ENCODE data around the gene KICS2. TPM values are rescaled to one million over a fixed set of nuclear protein-coding genes. Genes with fewer than 3 reads are reported as not detected.
"Not testable (repeated sequence)": the region's sequence is repeated elsewhere in the genome, so short reads cannot be mapped to it uniquely, and the experiment has no call there.

KICS2 gene
- polyA plus RNA-seq, 3 donors: 3.0 to 4.3 (median 3.3) TPM

DNA sequence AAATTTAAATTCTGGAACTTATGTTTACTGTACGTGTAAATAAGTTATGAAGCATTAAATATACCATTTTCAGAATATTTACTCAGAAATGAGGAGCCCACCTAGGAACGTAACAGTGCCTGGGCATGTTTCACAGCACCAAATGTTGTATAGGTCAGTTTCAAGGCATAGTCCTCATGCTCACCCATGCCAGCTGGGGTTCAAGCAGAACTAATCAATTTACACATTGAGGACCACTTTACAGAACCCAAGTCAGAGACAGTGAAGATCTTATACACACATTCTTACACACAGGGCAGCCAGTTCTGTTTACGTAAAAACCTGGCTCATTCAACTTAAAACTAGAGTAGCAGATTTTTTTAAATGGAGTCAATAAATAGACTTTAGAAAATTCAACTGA lies 2.0 kb downstream of the KICS2 start:
- no peak overlapping the region for H3K27ac ChIP-seq (ENCODE audit: low read depth, low read length)
- 93 to 99% (median 93%) methylated on average over 3 of the region's 3 CpGs for WGBS, 3 donors

DNA sequence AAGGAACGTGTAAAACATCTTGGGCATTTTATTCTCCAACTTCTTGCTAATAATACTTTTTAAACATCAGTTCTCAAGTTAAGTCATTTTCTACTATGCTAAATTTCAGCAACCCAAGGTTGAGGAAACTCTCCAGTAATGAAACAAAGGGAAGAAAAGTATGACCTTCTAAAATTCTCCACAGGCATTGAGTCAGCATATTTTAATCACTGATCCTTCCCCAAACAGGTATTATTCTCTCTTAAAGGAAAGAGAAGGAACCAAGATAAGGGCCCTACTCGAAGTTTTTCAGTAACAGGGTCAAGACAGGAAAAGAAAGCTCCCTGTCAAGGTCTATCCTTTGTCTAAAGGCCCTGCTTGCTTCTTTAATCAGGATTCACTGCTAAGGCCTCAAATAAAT lies 3.0 kb downstream of the KICS2 start:
- H3K27ac ChIP-seq (ENCODE audit: low read depth, low read length): no peak overlapping the region
- 33 to 42% (median 39%) methylated on average over 2 of the region's 2 CpGs for WGBS, 3 donors

DNA sequence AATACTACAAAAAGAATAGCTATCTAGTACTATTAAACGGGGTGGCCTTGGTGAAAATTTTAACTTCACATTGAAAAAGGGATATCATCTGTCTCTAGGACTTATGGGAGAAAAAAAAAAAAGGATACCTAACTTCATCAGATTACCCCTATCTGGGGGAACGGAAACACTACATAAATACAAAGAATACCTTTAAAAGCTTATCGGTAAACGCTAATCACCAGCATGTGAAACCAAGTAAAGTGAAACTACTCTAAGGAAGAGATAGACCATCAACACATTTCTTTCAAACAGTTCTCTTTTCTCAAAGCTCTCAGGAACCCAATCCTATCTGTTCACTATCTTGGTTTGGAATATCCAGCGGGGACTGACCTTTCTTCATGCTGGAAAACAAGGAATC lies 3.5 kb downstream of the KICS2 start:
- WGBS, 3 donors: 63 to 71% (median 68%) methylated on average over 5 of the region's 5 CpGs
- H3K27ac ChIP-seq (ENCODE audit: low read depth, low read length): no peak overlapping the region

DNA sequence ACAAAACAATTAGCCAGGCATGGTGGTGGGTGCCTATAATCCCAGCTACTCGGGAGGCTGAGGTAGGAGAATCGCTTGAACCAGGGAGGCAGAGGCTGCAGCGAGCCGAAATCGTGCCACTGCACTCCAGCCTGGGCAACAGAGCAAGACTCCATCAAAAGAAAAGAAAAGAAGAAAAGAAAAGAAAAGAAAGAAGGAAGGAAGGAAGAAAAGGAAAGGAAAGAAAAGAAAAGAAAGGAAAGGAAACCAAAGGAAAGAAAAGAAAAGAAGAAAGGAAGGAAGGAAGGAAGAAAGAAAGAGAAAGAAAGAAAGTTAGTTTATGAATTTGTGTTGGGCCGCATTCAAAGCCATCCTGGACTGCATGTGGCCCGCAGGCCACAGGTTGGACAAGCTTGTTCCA lies 4.5 kb downstream of the KICS2 start:
- not testable (repeated sequence) for H3K27ac ChIP-seq (ENCODE audit: low read depth, low read length)
- 96 to 99% (median 97%) methylated on average over 7 of the region's 7 CpGs for WGBS, 3 donors

DNA sequence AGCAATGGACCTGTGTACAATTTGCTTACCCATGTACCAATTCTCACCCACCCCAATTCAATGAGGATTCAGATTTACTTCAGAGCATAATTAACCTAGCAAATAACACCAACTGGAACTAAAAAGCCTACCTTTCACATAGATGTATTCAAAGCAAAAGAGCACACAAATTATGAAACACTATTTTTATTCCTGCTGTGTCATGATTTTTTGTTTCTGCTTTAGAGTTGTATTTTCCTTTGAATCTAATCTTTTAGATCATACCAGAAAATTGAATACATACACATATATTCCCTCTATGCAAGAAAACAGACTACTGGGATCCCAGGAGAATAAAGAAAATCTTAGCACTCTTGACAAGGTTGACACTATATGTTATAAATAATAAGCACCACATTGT lies 5.9 kb downstream of the KICS2 start:
- no peak overlapping the region for H3K27ac ChIP-seq (ENCODE audit: low read depth, low read length)

DNA sequence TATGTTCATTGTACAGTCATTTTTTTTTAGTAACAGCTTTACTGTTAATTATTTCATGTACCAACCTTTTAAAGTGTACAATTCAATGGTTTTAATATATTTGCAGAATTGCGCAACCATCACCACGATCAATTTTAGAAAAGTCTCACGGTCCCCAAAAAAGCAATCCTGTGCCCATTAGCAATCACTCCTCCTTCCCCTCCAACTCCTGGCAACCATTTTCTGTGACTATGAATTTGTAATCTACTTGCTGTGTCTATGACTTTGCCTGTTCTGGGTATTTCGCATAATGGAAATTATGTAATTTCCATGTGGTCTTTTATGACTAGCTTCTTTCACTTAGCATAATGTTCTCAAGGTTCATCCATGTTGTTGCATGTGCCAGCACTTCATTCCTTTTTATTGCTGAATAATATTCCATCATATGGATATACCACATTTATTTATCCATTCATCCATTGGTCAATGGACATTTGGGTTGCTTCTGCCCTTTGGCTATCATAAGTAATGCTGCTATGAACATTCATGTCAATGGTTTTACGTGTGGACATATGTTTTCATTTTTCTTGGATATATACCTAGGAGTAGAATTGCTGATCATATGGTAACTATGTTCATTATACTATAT lies 9.9 kb downstream of the KICS2 start:
- 69 to 74% (median 70%) methylated on average over 5 of the region's 5 CpGs for WGBS, 3 donors
- H3K27ac ChIP-seq (ENCODE audit: low read depth, low read length): no peak overlapping the region

DNA sequence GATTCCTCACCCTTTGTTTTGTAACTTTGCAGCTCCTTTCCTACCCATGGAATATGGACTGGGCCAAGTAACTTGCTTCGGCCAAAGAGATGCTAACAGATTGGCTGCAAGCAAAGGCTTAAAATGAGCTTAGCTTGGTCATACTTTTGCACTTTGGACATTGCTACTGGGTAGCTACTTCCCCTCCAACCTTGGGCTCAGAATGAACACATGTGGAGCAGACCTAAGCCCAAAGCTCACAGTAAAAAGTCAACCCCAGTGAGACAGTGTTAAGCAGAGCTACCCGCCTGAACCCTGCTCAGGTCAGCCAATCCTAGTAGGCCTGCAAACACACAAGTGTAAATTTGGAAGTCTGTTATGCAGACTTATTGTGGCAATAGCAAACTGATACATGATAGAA lies 14.6 kb downstream of the KICS2 start:
- no peak overlapping the region for H3K27ac ChIP-seq (ENCODE audit: low read depth, low read length)
- 97 to 98% (median 97%) methylated on average over 2 of the region's 2 CpGs for WGBS, 3 donors

DNA sequence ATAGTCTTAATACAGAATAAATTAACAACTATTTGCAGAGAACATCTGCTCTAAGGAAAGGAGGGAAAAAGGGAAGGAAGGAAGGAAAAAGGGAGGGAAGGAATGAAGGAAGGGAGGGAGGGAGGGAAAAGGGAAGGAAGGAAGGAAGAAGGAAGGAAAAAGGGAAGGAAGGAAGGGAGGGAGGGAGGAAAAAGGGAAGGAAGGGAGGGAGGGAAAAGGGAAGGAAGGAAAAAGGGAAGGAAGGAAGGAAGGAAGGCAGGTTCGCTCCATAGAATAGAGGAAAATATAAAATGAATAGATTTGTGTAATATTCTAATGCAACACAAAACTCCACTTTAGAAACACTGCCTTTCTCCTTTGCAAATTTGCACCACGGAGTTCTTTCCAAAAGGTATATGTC lies 16.6 kb downstream of the KICS2 start:
- H3K27ac ChIP-seq (ENCODE audit: low read depth, low read length): no peak overlapping the region
- 81 to 90% (median 86%) methylated on average over 2 of the region's 2 CpGs for WGBS, 3 donors

DNA sequence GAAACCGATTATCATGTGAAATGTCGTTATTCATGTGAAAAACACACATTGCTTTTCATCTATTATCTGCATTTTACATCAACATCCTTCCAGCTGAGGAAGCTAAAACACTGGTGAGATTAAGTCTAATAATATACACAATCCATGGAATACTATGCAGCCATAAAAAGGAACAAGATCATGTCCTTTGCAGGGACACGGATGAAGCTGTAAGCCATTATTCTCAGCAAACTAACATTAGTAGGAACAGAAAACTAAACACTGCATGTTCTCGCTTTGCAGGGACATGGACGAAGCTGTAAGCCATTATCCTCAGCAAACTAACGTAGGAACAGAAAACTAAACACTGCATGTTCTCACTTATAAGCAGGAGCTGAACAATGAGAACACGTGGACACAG lies 18.3 kb downstream of the KICS2 start:
- H3K27ac ChIP-seq (ENCODE audit: low read depth, low read length): no peak overlapping the region
- 58 to 69% (median 68%) methylated on average over 7 of the region's 7 CpGs for WGBS, 3 donors

DNA sequence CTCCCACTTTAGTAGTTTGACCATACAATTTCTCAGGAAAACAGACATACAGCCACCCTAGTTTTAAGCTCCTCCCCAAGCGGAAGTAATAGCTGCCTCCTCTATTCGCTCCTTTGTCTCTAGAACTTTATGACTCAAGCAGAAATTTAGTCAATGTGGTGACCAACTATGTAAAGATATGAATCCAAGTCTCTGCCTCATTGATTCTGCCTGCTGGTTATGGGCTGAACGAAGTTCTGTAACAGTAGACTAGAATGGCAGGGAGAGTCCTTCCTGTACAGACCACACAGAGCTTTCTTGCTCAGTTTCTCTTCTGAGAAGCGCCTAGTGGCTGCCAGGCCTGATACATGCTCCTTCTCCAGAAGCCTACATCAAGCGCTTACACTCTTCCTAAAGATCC lies 19.1 kb downstream of the KICS2 start:
- 94 to 97% (median 97%) methylated on average over 5 of the region's 5 CpGs for WGBS, 3 donors
- H3K27ac ChIP-seq (ENCODE audit: low read depth, low read length): no peak overlapping the region

DNA sequence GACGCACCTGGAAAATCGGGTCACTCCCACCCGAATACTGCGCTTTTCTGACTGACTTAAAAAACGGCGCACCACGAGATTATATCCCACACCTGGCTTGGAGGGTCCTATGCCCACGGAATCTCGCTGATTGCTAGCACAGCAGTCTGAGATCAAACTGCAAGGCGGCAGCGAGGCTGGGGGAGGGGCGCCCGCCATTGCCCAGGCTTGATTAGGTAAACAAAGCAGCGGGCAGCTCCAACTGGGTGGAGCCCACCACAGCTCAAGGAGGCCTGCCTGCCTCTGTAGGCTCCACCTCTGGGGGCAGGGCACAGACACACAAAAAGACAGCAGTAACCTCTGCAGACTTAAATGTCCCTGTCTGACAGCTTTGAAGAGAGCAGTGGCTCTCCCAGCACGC lies 26.3 kb downstream of the KICS2 start:
- not testable (repeated sequence) for H3K27ac ChIP-seq (ENCODE audit: low read depth, low read length)
- 50 to 96% (median 89%) methylated on average over 4 to 7 of the region's 15 CpGs for WGBS, 3 donors

DNA sequence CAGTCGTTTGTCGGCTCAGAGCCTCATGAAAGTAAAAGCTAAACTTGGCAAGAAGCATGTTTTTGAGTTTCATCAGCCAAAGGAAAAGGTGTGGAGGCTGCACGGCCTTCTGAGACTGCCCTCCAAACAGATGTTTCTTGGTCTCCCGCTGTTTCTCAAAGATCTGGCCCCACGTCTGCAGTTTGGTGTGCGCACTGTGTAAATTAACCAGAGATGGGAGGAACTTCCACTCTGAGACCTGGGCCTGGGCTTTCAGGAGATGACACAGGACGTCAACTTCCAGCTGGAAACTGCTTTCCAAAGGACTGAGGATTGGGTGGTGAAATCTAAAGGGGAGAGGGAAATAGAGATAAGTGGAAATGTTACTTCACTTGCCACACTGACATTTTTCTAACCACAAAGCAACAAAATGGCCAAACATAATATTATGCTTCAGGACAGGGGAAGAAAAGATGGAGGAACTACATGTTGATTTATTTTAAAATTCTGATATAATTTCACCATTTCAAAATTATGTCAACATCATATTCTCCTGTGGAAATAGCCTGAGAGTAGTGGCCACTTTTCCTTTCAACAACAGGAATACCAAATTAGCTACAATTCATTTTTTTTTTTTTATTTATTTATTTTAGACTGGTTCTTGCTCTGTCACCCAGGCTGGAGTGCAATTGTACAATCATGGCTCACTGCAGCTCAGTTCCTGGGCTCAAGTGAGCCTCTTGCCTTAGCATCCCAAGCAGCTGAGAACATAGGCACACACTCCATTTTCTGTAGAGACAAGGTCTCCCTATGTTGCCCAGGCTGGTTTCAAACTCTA lies 27.6 kb downstream of the KICS2 start:
- H3K27ac ChIP-seq (ENCODE audit: low read depth, low read length): no peak overlapping the region
- 79 to 89% (median 88%) methylated on average over 7 of the region's 7 CpGs for WGBS, 3 donors

DNA sequence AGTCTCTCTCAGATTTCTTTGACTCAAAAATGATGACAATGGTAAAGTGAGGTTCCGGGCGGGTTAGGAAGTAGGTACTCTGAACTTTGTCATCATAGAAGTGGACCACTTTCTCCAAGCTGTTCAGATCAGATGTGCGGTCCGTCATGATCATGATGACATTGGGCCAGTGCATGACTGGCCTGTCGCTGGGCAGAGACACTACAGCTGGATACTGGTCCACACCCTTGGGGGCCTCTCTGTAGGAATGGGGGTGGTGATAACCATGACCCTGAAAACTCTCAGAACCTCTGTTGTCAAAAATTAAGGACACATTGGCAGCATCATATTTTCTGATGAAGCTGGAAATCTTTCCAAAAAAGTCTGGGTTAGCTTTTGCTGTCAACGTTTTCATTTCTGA lies 28.2 kb downstream of the KICS2 start:
- 95 to 96% (median 95%) methylated on average over 6 of the region's 6 CpGs for WGBS, 3 donors
- H3K27ac ChIP-seq (ENCODE audit: low read depth, low read length): no peak overlapping the region

DNA sequence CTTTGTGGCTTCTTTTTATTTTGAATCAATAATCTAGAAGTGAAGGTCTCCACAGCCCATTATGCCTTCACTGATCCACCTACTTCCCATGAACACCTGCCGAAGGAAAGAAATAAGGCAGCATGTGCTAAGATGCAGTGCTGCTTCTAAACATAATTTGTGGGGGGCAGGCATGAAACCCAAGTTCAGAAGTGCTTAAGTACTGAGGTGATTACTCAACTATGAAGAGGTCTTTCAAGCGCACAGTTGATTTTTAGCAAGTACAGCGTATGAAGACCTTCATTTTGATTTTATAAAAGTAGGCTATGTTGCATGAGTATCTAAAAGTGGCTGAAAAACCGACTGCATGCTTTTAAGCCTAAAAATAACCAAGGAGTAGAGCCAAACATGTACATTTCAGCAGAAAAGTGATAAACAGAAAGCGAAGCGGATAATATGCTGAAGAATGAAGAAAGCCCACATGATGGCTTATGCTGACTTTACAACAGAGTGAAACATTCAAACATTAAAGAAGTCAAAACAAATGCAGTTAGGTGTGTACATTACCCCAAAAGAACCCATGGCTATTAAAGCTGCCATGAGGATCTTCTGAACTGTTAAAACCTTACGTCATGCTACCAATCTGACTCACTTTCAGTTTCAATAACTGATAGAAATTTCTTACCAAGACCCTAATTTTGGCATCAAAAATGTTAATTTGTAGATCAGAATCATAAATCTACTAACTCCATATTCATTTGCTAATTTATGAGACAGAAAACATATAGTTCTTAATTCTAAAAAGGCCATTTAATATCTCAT lies 29.3 kb downstream of the KICS2 start:
- no peak overlapping the region for H3K27ac ChIP-seq (ENCODE audit: low read depth, low read length)
- WGBS, 3 donors: 88 to 94% (median 90%) methylated on average over 7 of the region's 7 CpGs

DNA sequence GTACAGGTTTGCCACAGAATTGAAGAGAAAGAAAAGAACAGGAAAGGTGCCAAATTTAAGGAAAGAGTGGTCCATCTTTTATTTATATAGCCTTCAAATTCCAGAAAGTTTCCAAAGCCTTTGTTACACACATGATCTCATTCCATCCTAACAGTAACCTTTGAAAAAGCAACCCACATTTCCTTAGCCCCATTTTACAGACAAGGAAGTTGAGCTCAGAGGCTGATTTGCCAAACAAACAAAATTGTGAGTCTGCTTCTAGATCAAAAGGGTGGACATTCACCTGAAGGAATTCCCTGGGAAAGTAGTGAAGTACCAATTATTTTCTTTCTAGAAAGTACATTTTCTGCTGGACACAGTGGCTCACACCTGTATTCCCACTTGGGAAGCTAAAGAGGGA lies 32.0 kb downstream of the KICS2 start:
- H3K27ac ChIP-seq (ENCODE audit: low read depth, low read length): no peak overlapping the region

DNA sequence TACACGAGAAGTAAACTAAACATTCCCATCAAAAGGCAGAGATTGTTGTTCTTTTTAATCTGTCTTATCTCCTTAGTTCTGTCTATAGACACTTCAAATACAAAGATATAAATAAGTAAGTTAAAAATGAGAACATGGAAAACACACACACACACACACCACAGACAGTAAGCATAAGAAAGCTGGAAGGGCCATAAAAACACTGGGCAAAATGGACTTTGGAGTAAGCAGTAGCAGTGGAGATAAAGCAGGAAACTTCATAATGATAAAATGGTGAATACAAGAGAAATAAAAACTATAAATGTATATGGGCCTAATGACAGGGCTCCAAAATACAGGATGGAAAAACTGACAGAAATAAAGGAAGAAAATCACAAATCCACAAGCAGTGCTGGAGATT lies 32.6 kb downstream of the KICS2 start:
- H3K27ac ChIP-seq (ENCODE audit: low read depth, low read length): no peak overlapping the region
- WGBS, 3 donors: 51 to 92% (median 88%) methylated on average over 1 of the region's 1 CpG

DNA sequence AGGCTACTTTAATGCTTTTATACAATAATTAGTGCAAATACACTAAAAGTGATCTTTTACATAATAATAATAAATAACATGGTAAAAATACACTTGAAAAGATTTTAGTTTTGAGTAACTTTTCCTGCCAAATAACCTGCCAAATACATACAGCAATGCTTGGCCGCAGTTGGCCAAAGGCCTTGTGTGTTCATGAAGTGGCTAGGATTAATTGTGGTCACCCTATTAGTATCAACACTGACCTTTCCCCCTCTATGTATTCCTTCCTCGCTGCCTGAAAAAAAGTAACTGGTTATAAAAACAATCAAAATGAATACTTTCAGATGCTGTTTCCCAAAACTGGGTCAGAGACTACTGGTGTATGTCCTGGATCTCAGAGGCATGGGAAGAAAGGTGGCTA lies 34.3 kb downstream of the KICS2 start:
- H3K27ac ChIP-seq (ENCODE audit: low read depth, low read length): no peak overlapping the region
- 54 to 82% (median 75%) methylated on average over 2 of the region's 2 CpGs for WGBS, 3 donors

DNA sequence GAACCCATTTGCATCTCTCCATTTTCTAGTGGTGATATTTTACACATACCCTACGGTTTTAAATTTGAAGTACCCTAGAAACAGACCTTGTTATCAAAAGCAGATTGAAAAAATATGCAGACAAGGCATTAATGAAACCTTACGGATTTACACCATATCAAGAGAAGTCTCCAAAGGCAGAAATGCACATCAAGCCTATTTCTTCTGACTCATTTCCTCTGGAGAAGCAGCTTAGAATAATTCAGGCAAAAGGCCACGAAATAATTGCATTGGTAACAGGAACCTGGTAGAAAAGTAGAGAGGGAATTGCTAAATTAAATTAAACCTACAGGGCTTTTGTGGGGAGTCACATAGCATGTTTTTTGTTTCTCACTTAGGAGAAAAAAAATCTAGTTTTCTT lies 34.7 kb downstream of the KICS2 start:
- no peak overlapping the region for H3K27ac ChIP-seq (ENCODE audit: low read depth, low read length)
- 39 to 85% (median 42%) methylated on average over 3 of the region's 3 CpGs for WGBS, 3 donors

DNA sequence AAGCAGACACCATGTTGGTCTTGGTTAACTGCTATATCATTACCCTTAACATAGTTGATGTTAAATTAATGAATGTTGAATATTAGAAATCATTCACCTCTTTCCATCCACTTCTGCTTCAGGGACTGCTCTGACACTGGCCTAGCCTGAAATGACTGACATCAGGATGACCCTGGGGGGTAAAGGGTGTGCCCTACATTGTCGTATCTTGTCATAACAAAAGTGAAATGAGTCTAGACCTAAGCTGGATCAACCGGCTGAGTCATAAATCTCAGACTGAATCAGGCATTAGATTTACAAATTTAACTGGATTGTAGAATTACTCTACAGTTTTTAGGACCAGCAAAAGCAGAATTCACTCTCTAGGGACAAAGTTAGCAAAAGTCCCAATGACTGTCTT lies 35.3 kb downstream of the KICS2 start:
- 80 to 94% (median 81%) methylated on average over 2 of the region's 2 CpGs for WGBS, 3 donors
- H3K27ac ChIP-seq (ENCODE audit: low read depth, low read length): no peak overlapping the region

DNA sequence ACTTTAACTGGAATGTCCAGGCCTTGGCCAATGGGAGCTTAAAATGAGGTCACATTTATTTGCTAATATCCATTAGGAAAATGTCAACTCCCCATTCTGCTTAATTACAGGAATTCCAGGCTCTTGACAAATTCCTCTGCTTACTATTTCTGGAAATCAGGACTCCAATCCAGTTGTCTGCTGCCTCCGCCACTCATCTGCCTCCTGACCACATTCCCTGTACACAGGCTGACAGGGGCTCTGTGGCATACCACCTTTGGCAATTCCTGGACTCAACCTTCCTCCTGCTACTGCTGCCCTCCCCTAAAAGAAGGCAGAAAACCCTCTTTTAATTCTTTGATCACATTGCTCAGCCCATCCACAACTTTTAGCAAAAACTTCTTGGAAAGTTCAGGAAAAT lies 37.9 kb downstream of the KICS2 start:
- no peak overlapping the region for H3K27ac ChIP-seq (ENCODE audit: low read depth, low read length)
- 92 to 100% (median 95%) methylated on average over 1 of the region's 1 CpG for WGBS, 3 donors

Data from adipose tissue (tissue), 3 donors.